GM12892 (cell line): Measurements from ENCODE around the gene MMP17.

Source experiments
- POLR2A ChIP-seq: IDR thresholded peaks from 2 replicates; pipeline ENCODE4 v1.6.1; 2011; ENCODE audit warnings: low read depth, low read length, control low read depth
- POLR2AphosphoS5 ChIP-seq: IDR thresholded peaks from 2 replicates; pipeline ENCODE4 v1.6.1; 2011; ENCODE audit warnings: low read depth, low read length, control low read depth
- TAF1 ChIP-seq: IDR thresholded peaks from 2 replicates; pipeline ENCODE4 v1.6.1; 2011; ENCODE audit warnings: low read depth, mild to moderate bottlenecking, control low read depth, low read length, borderline replicate concordance

GRCh38 chr12:131833288-131833895 is 5.2 kb downstream of the MMP17 start:
- TF ChIP-seq POLR2A, result no peak
- no peak for TF ChIP-seq TAF1
- TF ChIP-seq POLR2AphosphoS5, result no peak
